GM18498 (cell line): ENCODE data around the gene GUCY2D.
"Not testable (repeated sequence)": the region's sequence is repeated elsewhere in the genome, so short reads cannot be mapped to it uniquely, and the experiment has no call there.

Experiments
- ATAC-seq: cut with Tn5 transposase; IDR thresholded peaks from one replicate; pipeline ENCODE4 v1.9.1; 2021; ENCODE audit warnings: mild to moderate bottlenecking, moderate library complexity; ENCODE audit not compliant: unreplicated experiment

GUCY2D gene

DNA sequence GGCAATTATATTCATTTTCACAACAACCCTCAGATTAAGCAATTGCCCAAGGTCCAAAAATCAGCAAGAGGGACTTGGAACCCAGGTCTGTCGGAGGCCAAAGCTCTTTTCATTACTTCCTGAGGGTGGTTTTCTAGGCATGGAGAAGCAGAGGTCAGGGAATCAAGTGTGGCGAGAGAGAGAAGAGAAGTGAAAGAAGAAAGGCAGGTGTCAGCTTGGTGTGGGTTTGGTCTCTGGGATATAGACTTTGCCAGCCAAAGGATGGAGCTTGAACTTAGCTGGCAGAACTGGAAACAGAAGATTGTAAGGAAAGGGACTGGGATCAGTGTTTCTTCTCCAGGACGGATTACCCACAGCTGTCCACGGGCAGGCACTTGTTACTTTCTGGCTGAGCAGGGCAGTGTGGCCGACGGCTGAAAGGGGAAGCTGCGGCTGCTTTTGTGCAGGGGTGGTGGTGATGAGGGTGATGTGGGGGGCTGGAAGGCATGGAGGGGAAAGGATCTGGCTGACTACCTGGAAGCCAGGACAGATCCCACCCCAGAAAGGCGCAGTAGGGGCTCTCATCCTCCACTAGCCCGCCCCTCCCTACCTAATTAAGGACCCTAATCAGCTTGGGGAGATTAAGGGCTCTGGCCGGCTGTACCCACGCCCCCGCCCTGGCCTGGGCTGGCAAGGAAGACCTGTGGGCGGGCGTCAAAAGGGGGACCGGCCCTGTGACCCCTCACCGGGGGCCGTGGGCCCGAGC is at the start of gene GUCY2D:
GUCY2D (plus strand) TSS at position 640 of the 745 bp plus-strand sequence. CDS start 433 bp downstream, outside the sequence.
- no peak for ATAC-seq

DNA sequence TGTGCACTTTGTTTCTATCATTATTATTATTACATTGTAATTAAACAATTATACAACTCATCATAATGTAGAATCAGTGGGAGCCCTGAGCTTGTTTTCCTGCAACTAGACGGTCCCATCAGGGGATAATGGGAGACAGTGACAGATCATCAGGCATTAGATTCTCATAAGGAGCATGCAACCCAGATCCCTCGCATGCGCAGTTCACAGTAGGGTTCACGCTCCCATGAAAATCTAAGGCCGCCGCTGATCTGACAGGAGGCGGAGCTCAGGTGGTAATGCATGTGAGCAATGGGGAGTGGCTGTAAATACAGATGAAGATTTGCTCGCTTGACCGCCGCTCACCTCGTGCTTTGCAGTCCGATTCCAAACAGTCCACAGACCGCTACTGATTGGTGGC is 49.1 kb upstream of the GUCY2D start:
- ATAC-seq, result not testable (repeated sequence)

DNA sequence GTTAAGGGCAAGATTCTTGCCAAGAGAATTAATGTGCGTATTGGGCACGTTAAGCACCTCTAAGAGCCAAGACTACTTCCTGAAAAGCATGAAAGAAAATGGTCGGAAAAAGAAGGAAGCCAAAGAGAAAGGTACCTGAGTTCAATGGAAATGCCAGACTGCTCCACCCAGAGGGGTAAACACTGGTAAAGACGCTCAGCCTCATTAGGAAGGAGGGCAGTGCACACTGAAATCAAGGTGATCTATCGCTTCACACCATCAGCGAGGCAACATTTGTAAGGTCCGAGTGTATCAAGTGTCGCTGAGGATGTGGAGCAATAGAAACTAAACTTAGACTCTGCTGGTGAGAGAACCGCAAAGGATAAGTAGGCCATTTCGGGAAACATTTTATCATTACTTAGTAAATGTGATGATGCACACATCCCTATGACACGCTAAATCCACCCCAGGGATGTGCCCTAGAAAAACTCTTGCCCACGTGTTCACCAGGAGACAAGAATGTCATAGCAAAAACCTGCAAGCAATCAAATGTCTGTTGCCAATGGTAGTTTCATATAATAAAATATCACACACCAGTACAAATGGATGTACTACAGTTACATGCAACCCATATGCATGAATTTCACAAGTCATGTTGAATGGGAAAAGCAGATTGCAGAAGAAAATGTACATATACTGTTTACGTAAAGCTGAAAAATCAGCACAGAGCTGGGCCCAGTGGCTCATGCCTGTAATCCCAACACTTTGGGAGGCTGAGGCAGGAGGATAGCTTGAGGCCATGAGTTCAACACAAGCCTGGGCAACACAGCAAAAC is 46.8 kb upstream of the GUCY2D start:
- ATAC-seq, result no peak

DNA sequence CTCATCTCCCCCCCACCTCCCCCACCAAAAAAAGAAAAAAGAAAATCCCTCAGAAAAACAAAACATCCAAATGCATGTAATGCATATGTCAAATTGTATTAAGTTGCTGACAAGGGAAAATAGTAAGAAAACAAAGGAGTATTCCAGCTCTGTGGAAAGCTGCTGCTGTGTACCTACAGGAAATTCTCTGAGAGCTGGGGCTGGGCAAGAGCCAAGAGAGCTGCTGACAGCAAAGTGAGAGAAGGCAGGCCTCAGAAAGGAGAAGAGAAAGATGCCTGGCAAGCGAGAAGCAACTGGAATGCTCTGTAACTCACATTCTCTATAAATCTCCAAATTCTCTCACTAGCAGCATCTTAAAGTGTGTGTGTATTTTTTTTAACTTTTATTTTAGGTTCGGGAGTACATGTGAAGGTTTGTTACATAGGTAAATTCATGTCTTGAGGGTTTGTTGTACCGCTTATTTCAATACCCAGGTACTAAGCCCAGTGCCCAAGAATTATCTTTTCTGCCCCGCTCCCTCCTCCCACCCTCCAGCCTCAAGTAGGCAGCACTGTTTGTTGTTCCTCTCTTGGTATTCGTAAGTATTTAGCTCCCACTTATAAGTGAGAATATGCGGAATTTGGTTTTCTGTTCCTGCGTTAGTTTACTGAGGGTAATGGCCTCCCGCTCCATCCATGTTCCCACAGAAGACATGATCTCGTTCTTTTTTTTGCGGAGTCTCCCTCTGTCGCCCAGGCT is 46.0 kb upstream of the GUCY2D start:
- ATAC-seq, result no peak

DNA sequence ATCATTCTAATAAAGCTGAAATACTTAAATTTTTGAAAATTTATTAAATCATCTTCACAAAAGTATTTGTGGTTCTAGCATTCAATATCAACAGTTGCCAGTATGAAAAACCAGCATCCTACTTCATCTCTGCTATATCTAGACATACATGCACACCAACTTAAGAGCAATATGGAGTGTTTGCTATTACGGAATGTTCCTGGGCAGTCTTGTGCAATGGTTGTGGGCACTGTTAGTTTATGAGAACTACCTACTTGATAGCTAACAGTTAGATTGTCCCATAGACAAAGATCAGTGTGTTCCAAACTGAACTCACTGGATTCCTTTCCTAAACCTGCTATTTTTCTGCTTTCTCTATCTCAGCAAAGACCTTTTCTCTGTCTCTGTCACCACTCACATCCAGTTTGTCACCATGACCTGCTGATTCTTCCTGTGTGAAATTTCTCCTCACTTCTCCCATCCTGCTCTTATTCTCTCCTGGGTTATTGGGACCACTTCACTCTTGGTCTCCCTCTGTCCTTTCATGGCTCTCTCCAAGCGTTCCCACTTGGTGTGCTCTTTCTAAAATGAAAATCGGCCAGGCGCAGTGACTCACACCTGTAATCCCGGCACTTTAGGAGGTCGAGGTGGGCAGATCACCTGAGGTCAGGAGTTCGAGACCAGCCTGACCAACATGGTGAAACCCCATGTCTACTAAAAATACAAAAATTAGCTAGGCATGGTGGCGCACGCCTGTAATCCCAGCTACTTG is 42.7 kb upstream of the GUCY2D start:
- no peak for ATAC-seq

DNA sequence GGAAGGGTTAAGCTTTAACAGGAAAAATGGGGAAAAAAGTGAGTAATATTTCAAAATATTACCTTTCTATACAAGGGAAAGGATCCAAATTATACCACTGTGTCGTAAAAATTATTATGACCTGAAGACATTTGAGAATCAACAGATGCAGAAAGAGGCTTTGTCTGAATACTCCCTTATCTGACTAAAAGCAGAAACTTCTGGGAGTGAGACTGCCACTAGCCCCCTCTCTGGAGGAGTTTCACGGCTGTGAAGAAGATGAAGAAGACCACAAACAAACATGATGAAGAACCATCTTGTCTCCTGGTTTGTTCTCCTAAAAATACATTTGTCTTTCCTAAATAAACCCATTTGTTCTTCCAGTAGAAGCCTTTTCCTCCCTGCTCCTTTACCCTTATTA is 41.0 kb upstream of the GUCY2D start:
- no peak for ATAC-seq

DNA sequence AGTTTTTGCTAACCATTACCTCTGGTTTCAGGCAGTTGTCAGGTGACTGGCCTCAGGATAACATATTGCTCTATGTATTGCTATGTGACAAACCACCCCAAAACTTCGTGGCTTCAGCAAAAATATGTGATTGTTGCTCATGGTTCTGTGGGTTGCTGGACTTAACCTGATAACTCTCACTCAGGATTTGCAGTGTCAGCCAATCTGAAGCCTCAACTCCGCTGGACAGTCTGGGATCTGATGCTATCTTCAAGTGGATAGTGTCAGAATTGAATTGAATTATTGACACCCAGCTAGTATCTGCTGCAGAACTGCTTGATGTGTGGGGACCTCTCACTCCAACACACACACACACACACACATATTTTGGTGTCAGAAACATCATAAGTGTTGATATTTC is 34.7 kb upstream of the GUCY2D start:
- no peak for ATAC-seq

DNA sequence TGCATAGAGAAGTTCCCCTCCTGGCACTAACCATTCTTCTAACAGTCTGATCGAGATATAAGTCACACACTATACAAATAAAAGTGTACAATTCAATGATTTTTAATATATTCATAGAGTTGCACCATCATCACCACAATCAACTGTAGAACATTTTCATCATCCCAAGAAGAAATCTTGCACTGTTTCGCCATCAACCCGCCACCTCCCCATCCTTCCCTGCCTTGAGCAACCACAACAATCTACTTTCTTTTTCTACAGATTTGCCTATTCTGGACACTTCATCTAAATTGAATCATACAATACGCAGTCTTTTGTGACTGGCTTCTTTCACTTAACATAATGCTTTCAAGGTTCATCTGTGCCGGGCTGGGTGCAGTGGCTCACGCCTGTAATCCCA is 33.0 kb upstream of the GUCY2D start:
- no peak for ATAC-seq

DNA sequence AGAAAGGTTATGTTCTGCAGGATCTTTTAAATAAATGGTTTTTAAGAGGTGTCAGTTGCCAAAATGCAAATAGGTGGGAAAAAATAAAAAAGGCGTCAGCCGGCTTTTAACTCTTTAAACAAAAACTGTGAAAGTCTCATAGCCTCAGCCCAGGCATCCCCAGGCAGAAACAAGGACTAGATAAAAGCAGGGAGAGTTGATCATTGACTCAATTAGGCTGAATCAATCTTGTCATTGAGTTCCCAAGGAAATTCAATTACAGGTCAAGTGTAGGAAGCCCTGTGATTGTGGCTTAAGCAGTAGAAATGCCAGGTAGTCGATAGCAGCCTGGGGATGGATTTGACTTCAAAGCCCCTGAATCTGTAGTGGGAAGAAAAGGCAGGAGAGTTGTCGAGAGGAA is 30.8 kb upstream of the GUCY2D start:
- ATAC-seq, result no peak

DNA sequence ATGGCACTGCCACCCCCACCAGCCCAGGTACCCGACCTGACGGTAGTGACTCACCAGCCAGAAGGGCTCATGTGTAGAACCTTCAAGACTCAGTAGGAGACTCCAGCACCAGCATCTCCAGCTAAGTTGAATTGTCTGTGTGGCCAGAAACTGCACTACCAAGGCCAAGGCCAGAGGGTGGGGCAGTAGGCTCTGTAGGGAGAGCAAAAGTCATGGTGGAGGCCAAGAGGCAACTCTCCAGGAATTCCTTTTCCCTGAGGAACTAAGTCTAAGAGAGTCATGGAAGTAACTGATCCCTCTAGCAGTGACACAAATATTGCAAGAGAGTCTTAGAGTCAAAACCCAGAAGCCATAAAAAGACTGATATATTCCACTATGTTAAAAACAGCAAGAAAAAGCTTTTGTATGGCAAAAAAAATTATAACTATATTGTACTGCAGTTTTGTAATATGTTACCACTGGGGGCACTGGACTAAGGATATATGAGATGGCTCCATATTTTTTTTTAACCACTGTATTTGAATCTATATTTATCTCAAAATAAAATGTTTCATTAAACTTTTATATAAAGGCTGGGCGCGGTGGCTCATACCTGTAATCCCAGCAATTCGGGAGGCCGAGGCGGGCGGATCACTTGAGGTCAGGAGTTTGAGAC is 30.2 kb upstream of the GUCY2D start:
- no peak for ATAC-seq

DNA sequence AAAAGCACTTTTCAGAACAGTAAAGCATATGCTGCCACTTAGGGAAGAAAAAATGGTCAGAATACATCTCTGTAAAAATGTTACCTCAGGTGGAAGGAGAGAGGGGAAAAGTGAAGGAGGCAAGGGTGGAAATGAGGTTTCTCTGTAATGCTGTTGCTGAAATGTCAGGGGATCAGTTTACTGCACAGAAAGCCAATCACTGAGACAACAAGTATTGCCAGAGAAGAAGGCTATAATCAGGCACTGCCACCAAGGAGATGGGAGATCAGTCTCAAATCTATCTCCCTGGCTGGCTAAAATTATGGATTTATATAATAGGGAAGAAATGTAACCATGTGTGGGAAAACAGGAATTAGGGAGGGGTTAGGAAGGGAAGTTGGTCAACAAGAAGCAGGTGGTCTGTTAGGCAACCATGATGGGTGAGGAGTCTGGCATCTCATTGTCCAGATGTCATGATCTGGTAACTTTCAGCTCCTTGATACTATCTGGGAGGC is 27.7 kb upstream of the GUCY2D start:
- no peak for ATAC-seq

DNA sequence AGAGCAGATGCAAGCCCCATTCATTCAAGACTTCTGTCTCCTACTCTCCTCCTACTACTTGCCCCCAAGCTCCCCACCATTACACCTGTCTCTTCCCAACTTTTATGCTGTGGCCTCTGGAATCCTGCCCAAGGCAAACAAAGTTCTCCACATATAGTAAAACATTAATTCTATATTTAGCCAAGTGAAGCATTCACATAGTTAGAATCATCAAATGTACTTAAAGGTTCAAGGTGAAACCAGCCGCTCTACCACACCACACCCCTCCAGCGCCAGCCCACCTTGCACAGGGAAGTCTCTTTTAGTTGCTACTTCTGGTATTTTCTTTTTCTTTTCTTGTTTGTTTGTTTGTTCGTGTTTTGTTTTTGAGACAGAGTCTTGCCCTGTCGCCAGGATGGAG is 25.4 kb upstream of the GUCY2D start:
- ATAC-seq, result no peak

DNA sequence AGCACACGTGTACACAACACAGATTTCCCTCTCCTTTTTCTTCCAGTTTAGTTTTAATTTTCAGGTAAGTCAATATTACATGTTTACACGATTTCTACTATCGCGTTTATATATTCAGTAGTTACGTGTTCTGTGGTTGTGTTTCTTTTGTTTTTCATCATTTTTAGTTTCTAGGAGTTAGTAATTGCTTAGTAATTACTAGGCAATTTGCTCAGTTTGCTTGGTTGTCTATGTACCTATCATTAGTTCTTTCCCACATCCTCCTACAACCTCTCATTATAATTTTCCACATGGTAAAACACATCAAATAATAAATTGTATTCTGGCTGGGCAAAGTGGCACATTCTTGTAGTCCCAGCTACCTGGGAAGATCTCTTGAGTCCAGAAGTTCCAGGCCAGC is 24.6 kb upstream of the GUCY2D start:
- ATAC-seq, result no peak

DNA sequence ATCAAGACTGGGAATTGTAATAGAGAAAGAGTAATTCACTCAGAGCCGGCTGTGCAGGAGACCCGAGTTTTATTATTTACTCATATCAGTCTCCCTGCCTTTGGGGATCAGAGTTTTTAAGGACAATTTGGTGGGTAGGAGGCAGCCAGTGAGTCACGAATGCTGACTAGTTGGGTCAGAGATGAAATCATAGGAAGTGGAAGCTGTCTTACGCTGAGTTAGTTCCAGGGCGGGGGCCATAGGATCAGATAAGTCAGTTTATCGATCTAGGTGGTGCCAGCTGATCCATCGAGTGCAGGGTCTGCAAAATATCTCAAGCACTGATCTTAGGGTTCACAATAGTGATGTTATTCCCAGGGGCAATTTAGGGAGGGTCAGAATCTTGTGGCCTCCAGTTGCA is 20.2 kb upstream of the GUCY2D start:
- ATAC-seq, result no peak

DNA sequence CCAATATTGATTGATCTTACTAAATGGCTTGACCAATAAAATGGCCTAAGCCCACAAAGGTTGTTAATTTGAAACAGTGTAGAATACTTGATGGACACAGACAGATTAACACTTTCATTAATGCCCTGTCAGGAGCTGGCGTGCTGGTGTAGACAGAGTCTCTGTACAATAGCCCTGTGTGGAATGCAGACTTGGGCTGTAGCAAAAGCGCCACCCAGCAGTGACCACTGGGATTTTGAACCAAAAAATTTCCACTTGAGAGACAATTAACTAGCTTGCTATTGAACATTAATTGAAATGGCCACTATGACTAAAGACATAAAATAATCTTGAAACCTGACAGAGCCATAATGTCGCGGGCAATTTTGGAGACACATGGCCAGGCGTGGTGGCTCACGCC is 19.7 kb upstream of the GUCY2D start:
- no peak for ATAC-seq

DNA sequence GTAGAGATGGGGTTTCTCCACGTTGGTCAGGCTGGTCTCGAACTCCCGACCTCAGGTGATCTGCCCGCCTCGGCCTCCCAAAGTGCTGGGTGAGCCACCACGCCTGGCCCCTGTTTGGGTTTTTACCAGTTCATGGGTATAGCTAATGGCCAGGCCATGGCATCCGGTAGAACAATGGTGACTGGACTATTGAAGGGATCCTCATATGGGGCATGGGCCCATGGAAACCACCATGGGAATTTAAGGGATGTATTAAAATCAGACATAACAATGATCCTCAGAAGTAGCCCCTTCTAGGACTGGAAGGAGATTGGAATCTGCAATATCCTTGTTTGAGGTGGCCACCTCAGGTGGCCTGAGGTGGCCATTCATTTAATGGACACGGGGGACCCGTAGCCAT is 17.5 kb upstream of the GUCY2D start:
- ATAC-seq, result no peak

DNA sequence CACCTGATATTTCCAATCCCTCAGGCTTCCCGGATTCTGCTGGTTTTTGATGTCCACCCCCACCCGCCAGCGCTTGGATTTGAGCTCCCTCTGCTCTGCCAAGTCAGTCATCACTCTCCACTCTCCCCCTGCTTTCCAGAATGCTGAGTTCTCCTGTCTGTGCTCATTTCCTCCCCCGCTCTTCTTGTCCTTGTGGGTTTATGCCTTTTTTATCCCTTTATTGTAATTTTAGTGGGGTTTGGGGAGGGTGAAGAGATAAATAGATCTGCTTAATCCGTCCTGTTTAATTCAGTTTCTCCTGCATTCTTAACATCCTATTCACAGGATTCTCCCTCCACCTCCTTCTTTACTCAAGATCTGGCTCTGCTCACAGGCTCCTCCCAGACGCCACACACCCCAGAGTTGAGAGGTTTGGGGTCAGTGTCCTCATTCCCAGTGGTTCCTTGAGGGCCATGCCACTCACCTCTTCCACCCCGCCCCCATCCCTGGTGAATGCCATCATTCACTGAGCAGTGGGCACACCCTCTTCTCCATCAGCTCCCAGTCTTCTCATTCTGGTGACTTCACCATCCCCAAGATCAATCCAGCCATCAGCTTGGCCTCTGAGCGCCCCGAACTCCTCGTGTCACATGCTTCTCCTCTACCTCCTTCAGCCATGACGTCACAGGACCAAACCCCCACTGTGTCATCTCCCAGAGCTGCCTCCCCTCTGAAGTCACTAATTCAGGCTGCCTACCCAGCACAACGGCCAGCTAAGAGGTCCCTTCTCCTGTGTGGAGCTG is 15.1 kb upstream of the GUCY2D start:
- no peak for ATAC-seq

DNA sequence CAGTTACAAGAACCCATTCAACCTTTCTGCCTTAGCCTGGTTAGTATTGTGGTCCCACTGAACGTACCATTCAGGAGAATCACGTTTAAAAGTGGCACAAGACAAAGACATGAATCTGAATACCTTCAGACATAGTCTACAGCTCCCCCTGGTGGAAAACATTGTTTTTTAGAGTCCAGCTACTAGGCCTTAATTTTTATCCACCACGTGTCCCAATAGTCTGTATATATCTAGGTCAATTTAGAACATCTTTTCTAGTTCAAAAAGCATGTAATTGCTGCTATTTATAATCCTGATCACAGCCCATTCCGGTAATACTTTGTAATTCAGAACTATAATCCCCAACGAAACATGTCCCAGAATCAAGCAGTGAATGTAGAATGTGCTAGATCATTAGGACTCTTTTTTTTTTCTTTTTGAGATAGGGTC is 13.7 kb upstream of the GUCY2D start:
- no peak for ATAC-seq
